ENCODE measurements around the gene GNS.
"Not testable (repeated sequence)": the region's sequence is repeated elsewhere in the genome, so short reads cannot be mapped to it uniquely, and the experiment has no call there.

Gene GNS

DNA sequence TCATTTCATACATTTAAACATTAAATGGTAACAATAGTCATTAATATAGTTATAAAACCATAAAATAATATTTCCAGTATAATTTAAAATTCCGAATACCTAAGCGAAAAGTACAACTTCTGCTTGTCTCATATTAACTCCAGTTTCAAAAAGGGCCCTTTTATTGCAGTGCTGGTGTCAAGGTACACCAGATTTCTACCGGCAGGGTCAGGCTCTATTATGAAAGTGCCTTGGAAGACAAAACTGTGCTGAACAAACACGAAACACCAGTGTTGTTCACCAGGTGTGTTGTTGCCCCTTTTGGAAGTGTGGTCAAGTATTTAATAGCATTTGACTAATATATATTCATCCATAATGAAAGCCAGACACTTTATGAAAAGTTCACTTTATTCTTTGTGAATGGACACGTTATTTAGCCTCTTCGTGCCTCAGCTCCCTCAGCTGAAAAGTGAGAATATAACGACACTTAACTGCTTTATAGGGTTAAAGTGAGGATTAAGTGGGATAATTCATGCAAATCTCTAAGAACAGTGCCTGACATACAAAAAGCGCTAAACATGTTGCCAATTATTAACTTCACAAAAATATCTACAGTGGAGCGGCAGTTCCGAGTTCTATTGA lies 20.3 kb upstream of the GNS start:
- DNase-seq (ENCODE audit: low spot score): no peak

DNA sequence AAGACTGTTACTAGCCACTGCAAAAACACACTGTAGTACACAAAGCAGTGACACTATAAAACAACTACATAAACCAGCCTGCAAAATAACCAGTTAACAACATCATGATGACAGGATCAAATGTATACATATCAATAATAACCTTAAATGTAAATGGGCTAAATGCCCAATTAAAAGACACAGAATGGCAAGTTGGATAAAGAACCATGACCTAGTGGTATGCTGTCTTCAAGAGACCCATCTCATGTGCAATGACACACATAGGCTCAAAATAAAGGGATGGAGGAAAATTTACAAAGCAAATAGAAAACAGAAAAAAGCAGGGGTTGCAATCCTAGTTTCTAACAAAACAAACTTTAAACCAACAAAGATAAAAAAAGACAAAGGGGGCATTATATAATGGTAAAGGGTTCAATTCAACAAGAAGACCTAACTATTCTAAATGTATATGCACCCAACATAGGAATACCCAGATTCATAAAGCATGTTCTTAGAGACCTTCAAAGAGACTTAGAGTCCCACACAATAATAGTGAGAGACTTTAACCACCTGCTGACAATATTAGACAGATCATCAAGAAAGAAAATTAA lies 16.0 kb upstream of the GNS start:
- DNase-seq (ENCODE audit: low spot score): not testable (repeated sequence)

DNA sequence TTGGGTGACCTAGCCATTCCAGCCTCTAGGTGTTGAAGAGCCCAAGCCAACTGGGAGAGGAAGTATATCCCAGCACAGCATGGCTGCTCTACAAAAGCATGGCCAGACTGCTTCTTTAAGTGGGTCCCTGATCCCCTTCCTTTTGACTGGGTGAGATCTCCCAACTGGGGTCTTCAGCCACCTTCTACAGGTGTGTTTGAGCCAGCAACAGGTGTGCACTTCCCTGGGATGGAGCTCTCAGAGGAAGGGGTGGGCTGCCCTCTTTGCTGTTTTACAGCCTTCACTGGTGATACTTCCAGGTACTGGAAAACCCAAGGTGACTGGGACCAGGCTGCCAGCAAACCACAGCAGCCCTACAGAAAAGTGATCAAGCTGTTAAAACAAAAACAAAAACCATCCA lies 14.2 kb upstream of the GNS start:
- DNase-seq (ENCODE audit: low spot score): no peak

DNA sequence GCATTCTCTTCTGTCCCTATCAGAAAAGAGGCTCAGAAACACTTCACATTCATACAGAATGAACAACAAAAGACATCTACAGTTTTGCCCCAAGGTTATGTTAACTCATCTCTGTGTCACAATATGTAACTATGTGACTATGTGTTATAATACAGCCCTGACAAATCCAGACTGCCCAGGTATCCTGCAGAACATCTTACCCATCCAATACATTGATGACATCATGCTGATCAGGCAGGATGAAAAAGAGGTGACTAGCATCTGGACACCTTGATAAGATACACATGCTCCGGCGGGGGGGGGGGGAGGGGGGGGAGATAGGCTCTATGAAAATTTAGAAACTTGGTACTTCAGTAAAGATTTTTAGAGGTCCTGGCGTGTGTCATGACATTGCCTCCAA lies 8.3 kb upstream of the GNS start:
- DNase-seq (ENCODE audit: low spot score): no peak

DNA sequence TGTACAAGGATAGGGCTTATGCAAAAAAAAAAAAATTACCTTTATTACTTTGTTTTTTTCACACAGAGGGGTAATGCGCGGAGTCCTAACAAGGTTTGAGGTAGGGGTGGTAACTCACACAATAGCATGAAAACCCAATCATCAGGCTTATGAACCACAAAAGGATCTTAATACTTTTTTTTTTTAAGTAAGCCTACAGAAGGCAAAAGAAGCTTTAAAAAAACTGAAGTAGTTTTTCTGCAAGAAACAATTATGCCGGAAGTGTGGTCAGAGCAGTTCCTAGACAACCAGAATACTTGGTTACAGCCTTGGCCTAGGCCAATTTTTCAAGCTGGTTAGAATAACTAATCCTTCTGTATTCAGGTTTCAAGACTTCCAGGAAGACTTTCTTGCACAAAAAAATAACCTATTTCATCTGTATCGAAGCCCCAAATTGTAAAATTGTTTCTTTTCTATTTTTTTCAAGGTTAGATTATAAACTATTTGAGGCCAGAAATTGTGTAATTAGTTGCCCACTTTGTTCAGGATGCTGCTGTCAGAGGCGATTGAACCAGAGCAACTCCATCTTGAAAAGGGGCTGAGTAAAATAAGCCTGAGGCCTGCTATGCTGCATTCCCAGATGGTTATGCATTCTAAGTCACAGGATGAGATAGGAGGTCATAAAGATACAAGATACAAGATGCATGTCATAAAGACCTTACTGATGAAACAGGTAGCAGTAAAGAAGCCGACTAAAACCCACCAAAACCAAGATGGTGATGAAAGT lies 1.8 kb upstream of the GNS start:
- DNase-seq (ENCODE audit: low spot score): no peak

DNA sequence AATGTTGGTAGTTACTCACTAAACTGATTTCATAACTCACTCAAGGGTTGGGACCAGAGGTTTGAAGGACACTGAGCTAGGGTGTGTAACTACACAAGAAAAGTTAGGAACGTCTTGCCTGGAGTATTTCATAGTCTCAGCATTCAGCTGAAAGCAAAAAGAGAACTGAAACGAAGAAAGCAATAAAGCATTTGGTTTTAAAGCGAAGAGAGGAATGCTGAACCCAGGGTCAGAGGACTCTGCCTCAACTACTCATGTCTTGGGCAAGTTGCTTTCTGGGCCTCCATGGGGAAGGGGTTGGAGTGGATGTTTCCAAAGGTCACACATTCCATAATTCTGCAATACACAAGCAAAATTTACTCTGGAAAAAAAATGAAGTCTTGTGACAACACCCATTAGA lies 1.4 kb downstream of the GNS start:
- no peak for DNase-seq (ENCODE audit: low spot score)

DNA sequence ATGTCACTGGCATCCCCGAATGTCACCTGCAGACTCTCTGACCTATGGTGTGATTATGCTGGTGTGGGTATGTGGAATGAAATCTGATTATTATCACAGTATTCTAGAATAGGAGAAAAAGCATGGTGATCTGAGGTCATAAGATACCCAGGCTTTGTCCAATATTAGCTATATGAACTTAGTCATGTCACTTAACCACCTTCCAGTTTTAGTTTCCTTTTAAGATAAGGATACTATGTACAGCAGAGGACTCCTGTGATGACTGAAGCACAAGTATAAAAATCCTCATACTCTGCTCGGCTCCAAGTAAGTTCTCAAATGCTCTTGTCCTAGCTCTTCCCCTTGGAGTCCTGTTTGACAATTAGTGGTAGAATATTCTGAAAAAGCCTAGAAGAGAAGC lies 2.8 kb downstream of the GNS start:
- no peak for DNase-seq (ENCODE audit: low spot score)

DNA sequence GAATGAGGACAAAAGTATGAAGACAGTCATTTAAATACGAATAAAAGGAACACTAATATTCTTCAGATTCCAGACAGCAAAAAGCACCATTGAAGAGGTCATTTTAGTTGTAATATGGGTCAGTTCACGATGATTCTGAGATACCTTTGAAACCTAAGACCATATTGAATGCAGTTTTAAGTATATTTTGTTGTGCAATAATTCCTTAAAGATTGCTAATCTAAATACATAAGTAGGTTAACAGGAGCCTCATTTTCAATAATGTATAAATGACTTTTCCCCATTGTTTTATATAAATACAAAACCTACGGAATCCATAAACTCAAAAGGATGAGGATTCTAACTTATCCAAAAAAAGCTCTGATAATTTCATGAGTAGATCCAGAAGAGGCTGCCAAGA lies 5.8 kb downstream of the GNS start:
- no peak for DNase-seq (ENCODE audit: low spot score)

DNA sequence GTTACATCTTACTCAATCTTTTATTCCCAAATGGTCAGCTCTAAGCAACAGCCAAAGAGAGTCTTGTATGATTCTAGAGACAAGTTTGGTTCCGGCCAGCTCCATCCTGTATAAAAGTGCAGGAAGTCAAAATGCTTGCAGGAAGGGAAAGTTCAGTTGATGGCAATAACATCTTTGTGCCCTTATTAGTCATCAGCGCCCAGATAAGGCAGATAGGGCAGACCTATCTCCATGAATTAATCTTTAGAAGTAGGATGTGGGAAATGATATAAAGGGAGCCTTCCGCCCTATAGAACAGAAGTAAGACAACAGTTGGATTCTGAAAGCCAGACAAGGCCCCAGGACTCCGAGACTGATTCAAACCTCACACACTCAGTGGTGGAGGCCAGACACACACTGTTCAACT lies 6.4 kb downstream of the GNS start:
- peak; percentile 87 for DNase-seq (ENCODE audit: low spot score)

DNA sequence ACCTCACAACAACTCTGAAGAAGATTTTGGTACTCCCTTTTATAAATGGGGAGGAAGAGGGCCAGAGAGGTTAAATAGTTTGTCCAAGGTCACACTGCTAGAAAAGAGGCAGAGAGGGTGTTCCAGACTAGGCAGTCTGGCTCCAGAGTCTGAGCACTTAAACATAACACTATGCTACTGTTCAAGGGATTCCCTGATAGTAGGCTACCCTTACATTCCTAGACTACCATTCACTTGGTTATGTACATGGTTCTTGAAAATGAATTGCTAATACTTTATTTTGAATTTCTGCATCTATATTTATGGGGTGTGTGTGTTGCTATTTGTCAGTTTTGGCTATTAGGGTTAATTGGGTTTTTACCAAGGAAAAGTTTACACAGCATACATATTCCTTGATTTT lies 7.2 kb downstream of the GNS start:
- DNase-seq (ENCODE audit: low spot score): no peak

DNA sequence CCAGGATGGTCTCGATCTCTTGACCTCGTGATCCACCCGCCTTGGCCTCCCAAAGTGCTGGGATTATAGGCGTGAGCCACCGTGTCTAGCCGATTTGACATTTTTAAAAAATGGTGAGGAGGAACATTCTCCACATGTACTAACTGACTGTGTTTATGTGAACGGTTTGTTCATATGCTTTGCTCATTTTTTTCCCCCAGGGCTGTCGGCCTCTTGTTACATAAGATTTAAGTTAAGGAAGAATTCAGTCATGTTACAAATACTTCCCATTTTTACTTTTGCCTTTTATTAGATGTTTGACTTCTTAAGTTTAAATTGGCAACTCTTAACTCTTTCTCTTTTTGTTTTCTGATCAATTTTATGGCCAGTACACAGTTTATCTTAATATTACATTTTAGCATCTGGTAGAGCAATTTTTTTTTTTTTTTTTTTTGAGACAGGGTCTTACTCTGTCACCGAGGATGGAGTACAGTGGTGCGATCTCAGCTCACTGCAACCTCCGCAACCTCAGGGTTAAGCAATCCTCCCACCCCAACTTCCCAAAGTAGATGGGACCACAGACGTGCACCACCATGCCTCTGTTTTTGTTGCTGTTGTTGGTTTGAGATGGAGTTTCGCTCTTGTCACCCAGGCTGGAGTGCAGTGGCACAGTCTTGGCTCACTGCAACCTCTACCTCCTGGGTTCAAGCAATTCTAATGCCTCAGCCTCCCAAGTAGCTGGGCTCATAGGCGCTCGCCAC lies 9.6 kb downstream of the GNS start:
- no peak for DNase-seq (ENCODE audit: low spot score)

DNA sequence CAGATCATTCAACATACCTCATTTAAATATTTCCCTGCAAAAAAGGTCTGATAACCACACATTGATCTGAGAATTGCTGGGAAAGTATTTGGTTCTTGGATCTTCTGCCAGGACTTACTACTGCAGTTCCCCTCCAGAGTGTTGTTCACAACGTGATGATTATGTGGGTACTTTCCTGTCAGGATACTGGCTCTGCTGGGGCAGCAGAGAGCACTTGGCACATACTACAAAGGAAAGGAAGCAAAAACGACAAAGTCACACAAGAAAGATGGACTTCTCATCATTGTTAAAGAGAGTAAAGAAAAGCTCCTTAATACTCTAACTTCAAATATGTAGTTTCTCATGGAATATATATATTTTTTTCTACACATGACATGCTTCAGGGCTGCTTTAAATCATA lies 11.5 kb downstream of the GNS start:
- DNase-seq (ENCODE audit: low spot score): peak; percentile 52

DNA sequence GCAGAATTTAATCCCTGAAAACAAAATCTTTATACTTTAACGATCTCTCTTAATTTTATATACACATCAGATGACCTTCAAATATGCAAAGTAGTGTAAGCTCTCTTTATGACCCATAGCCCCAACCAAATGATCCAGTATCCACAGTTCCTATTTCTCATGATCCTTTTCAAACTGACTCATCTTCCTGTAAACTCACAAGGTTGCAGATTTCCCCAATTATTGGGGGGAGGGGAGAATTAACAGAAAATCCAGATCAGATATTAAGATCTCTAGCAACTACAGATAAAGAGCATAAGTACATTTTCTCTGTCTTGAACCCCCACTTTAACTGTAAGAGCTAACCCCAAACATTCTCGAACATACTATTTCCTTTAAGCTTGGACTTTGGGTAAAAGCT lies 12.5 kb downstream of the GNS start:
- DNase-seq (ENCODE audit: low spot score): peak; percentile 58

DNA sequence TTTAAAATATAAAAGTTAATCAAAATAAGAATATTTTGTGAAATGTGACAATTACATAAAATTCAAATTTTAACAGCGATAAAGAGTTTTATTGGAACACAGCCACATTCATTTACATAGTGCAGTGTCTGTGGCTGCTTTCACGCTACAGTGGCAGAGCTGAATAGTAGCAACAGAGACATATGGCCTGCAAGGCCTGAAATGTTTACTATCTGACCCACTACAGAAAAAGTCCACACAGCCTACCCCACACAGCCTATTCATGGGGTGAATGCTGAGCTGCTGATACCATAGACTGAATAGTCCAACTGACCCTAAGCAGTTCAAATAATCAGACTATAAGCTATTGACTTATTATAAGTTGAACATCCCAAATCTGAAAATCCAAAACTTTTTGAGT lies 13.2 kb downstream of the GNS start:
- no peak for DNase-seq (ENCODE audit: low spot score)

DNA sequence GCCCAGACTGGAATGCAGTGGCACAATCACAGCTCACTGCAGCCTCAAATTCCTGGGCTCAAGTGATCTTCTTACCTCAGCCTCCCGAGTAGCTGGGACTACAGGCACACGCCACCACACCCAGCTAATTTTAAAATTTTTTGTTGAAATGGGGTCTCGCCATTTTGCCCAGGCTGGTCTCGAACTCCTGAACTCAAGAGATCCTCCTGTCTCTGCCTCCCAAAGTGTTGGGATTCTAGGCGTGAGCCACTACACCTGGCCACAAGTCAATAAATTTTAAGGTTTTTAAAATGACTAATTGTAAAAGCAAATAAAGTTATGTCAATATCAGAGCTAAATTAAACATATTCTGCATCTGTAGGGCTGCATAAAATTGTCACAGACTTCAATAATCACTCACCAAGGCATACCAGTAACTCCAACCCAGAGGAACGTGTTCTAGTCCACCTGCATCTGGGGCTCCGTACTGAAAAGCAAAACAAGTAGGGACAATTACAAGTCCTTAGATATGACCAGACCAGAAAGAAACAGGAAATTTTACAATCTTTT lies 13.9 kb downstream of the GNS start:
- no peak for DNase-seq (ENCODE audit: low spot score)

DNA sequence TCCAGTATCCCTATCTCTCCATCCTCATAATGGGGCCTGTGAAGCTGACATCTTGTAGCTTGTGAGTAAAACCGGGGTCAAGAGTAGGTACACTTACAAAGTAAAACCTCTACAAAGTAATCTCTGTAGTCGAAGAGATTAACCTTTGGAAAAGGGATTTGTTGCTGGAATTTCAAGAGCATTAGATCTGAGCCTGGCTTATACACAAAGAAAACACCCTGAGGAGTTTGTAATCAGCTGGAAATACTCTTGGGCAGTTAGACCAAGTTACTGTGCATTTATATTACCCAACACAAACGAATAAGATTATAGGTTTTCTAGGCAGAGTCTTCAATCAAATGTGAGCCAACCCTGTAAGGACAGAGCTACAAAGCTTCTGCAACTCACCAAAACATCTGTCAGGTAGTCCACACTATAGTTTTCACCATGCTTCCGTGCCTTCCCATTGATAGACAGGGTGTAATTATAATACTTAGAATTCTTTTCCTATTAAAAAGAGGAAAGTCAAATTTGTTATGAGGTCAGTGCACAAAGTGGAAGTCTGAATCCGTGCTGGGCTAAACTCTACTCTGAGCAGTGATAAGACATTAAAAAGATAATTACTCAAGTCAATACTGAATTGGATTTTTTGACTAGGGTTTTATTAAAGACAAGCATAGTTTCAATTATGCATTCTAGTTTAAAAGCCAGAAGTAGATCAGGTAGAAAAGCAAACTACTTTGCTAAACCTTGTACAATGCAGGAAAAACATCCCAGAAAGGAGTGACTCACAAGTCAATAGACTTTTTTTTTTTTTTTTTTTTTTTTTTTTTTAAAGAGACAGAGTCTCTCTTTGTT lies 14.6 kb downstream of the GNS start:
- DNase-seq (ENCODE audit: low spot score): no peak

DNA sequence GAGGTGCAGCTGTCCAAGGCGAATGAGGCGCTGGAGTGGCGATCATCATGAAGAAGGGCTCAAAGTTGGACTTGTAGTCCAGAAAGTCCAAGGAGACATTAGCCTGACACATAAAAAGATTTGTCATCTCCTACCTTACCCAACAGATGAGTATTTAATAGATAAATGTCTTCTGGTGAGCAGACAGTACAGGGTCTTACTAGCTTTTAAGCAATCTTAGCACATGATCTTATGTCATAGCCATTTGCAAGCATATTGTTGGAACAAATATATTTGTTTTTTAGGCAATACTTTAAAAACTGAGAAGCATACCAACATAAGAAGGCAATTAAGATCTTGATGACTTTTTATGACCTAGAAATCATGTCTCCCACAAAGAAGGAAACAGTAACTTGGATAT lies 16.0 kb downstream of the GNS start:
- DNase-seq (ENCODE audit: low spot score): no peak

DNA sequence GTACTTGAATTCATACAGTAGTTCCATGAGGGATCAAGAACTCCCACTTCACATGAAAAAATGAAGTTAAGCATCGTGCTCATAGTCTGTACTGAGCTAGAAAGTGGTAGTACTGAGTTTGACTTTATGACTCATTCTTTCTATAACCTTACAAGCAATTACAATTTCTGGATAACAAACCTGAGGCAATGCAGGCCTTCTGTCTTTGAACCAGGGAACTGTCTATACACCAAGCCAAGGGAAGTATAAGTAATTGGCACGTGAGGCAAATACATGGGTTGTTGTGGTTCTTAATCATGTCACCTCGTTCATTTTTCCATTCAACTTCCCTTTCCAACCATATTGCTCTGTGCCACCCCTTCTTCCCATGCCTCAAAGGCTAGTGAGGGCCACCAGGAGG lies 16.8 kb downstream of the GNS start:
- DNase-seq (ENCODE audit: low spot score): no peak

DNA sequence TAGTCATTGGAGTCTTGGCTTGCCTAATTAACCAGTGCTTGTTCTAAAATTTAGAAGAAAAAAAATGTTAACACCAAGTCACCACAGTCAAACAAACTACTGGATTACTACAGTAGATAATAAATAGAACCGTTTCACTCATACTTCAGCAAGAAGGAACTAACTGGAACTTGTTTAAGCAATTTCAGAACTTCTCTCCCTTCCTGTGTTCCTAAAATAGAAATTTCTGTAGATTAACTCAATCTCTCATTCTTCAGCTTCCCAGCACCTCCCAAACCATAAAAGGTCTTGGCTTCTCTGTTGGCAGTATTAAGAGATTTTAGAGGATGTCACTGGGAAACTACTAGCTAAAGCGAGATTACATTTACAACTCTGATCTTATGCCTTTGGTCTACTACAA lies 18.6 kb downstream of the GNS start:
- no peak for DNase-seq (ENCODE audit: low spot score)

DNA sequence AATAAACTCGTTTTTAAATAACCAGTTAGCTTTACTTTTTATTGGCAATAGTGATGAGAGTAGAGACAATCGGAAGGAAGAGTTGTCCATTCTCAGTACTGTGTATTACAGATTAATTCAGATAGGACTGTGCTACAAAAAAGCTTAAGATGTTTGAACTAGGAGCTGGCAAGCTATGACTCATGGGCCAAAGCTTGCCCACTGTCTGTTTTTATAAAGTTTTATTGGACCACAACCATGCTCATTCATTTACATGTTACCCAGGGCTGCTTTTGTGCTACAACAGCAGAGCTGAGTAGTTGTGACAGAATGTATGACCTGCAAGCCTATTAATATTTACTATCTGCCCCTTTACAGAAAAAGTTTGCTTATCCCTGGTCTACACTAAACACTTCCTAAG lies 19.4 kb downstream of the GNS start:
- DNase-seq (ENCODE audit: low spot score): no peak

DNA sequence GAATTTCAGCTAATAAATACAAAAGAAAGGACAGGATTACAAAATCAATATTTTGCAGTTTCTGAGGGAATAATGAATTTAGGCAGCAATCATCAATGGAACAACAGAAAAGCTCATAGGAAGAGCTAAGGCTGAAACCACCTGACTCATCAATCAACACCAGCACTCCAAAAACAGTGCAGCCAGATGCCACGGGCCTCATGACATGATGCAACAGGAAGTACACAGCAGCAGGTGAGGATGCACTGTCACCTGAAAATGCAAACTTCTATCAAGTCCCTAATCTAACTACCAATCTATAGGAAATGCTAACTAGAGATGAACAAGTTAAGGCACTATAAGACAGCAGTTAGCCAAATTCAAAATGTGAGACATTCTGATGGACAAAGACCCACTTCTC lies 21.7 kb downstream of the GNS start:
- DNase-seq (ENCODE audit: low spot score): no peak

DNA sequence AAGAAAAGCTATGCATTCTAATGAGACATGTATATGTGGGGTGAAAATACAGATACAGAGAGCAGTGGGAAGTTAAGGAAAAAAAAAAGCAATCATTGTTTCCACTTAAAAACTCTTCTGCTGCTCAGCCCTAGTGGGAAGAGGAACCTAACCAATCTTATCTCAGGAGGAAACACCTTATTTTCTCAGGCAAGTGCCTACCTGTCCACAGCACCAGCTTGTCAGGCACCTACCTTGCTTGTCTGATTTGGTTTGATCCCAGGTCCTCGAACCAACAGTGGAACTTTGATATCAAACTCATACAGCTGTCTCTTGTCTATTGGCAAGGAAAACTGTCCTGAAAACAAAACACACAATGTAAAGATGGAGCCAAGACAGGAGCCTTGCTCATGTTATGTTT lies 22.4 kb downstream of the GNS start:
- DNase-seq (ENCODE audit: low spot score): no peak
